ENCODE measurements around the gene RGMA. TPM values are rescaled to one million over a fixed set of nuclear protein-coding genes. Genes with fewer than 3 reads are reported as not detected.

Gene RGMA
- total and polyA plus RNA-seq, 5 donors, result 9.2 to 16.4 (median 12.1) TPM

- WGBS, result 75% methylated on average over 7 of the region's 7 CpGs
- intact Hi-C loops (cut with DNase I), result no loop called here
- ATAC-seq, result no peak
Observed at GRCh38 chr15:93046721-93047120, 42.3 kb downstream of the RGMA start.

DNA sequence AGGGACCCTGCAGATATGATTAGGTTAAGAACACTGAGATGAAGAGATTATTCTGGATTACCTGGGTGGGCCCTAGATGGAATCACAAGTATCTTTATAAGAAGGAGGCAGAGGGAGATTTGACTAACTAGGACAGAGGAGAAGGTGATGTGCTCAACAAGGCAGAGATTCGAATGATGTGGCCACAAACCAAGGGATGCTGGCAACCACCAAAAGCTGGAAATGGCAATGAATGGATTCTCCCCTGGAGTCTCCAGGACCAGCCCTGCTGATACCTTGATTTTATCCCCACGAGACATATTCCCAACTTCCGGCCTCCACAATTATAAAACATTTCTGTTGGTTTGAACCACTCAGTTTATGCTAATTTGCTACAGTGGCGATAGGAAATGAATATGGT lies 42.9 kb downstream of the RGMA start:
- Histone ChIP-seq H3K9me3 (ENCODE audit: control insufficient read depth, low read length) (no peaks in the 10 kb centered on the region), H3K27me3 (ENCODE audit: control insufficient read depth, insufficient read depth) (no peaks in the 10 kb centered on the region), H3K27ac (ENCODE audit: low read length) (no peak overlapping the region), H3K4me1 (ENCODE audit: control insufficient read depth, insufficient read depth, low read length) (no peaks in the 10 kb centered on the region), H3K4me3 (ENCODE audit: low read length) (no peak overlapping the region)
- intact Hi-C loops (cut with DNase I), result no loop called here
- WGBS, result 96% methylated on average over 4 of the region's 4 CpGs
- no peak for ATAC-seq
- DNase-seq, result no peak

More at GRCh38 chr15:93046721-93047120, 42.3 kb downstream of the RGMA start:
- DNase-seq, result no peak
- H3K27me3 ChIP-seq (ENCODE audit: control insufficient read depth, insufficient read depth), result no peaks in the 10 kb centered on the region
- no peak overlapping the region for H3K27ac ChIP-seq (ENCODE audit: low read length)
- H3K9me3 ChIP-seq (ENCODE audit: control insufficient read depth, low read length), result no peaks in the 10 kb centered on the region
- H3K4me1 ChIP-seq (ENCODE audit: control insufficient read depth, insufficient read depth, low read length), result no peaks in the 10 kb centered on the region
- H3K4me3 ChIP-seq (ENCODE audit: low read length), result no peak overlapping the region

- ATAC-seq, result no peak
- intact Hi-C loops (cut with DNase I), result no loop called here
- H3K27ac ChIP-seq (ENCODE audit: low read length), result no peak overlapping the region
- 95% methylated on average over 27 of the region's 27 CpGs for WGBS
- no peaks in the 10 kb centered on the region for H3K27me3 ChIP-seq (ENCODE audit: control insufficient read depth, insufficient read depth)
- no peak overlapping the region for H3K4me3 ChIP-seq (ENCODE audit: low read length)
- no peak for DNase-seq
- no peaks in the 10 kb centered on the region for H3K4me1 ChIP-seq (ENCODE audit: control insufficient read depth, insufficient read depth, low read length)
- H3K9me3 ChIP-seq (ENCODE audit: control insufficient read depth, low read length), result no peaks in the 10 kb centered on the region
Observed at GRCh38 chr15:93045191-93045785, 43.7 kb downstream of the RGMA start.

GRCh38 chr15:93044301-93045190 lies 44.5 kb downstream of the RGMA start:
- H3K9me3 ChIP-seq (ENCODE audit: control insufficient read depth, low read length), result no peaks in the 10 kb centered on the region
- DNase-seq, result no peak
- no peaks in the 10 kb centered on the region for H3K27me3 ChIP-seq (ENCODE audit: control insufficient read depth, insufficient read depth)
- 87% methylated on average over 46 of the region's 46 CpGs for WGBS
- intact Hi-C loops (cut with DNase I), result no loop called here
- no peak overlapping the region for H3K4me3 ChIP-seq (ENCODE audit: low read length)
- no peaks in the 10 kb centered on the region for H3K4me1 ChIP-seq (ENCODE audit: control insufficient read depth, insufficient read depth, low read length)
- H3K27ac ChIP-seq (ENCODE audit: low read length), result no peak overlapping the region
- ATAC-seq, result peak in 1 of 2 donors; percentile 17

GRCh38 chr15:93043621-93044300 lies 45.2 kb downstream of the RGMA start:
- intact Hi-C loops (cut with DNase I), result no loop called here
- 52% methylated on average over 12 of the region's 12 CpGs for WGBS
- Histone ChIP-seq H3K4me1 (ENCODE audit: control insufficient read depth, insufficient read depth, low read length) (no peaks in the 10 kb centered on the region), H3K27me3 (ENCODE audit: control insufficient read depth, insufficient read depth) (no peaks in the 10 kb centered on the region), H3K9me3 (ENCODE audit: control insufficient read depth, low read length) (no peaks in the 10 kb centered on the region), H3K4me3 (ENCODE audit: low read length) (no peak overlapping the region), H3K27ac (ENCODE audit: low read length) (no peak overlapping the region)
- DNase-seq, result peak in 2 of 3 donors; percentile 5 to 41
- peak in 1 of 2 donors; percentile 19 for ATAC-seq

DNA sequence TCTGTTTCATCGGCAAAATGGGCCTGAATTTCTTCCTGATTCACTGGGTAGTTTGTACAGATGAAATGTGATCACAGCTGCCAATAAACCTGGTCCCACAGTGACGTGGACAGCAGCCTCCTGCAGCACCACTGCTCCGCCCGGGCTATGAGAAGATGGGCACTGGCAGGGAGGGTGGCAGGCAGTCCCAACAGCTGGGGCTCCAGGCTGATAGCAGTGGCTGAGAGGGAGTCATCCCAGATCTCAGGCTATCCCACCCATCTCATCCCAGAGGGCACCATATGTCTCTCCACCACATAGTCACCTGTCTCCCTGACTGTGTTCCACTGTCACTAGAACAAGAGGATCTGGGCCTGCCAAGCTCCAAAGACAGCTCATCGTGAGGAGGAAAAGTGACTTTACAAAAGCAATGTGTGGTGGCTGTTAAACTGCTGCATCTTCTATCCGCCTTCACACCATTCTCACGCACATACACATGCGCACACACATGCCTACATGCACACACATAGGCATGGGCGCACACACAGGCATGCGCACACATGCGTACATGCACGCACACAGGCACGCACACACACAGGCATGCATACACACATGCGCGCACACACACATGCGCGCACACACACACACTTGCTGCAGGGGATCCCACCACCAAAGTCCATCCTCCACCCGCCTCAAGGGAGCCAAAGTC lies 46.2 kb downstream of the RGMA start:
- DNase-seq, result peak in 2 of 3 donors; percentile 3 to 40
- whole genome bisulfite sequencing, result 87% methylated on average over 18 of the region's 18 CpGs

DNA sequence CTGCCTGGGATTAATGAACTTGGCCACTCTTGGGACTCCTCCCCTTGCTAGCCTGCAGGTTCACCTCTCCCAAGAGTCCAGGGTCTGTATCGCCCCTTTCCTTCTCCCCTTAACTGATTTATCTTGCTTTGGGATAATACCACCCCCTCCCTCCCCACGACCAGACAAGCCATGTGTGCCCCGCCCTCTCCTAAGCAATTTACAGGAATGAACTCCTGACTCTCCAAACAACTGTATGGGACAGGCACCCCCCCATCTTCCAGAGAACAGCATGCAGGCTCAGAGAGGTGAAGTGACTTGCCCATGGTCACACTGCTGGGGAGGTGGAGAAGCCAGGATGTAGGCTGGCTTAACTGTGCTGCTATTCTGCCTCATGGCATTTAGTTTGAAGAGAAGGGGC lies 46.8 kb downstream of the RGMA start:
- H3K4me3 ChIP-seq (ENCODE audit: low read length), result no peak overlapping the region
- WGBS, result 83% methylated on average over 3 of the region's 3 CpGs
- no peaks in the 10 kb centered on the region for H3K27me3 ChIP-seq (ENCODE audit: control insufficient read depth, insufficient read depth)
- no peaks in the 10 kb centered on the region for H3K9me3 ChIP-seq (ENCODE audit: control insufficient read depth, low read length)
- H3K4me1 ChIP-seq (ENCODE audit: control insufficient read depth, insufficient read depth, low read length), result no peaks in the 10 kb centered on the region
- H3K27ac ChIP-seq (ENCODE audit: low read length), result no peak overlapping the region
- ATAC-seq (no peak), DNase-seq (no peak)
- intact Hi-C loops (cut with DNase I), result no loop called here

More for the DNA sequence above, 46.2 kb downstream of the RGMA start:
- Histone ChIP-seq H3K4me3 (ENCODE audit: low read length) (no peak overlapping the region), H3K27me3 (ENCODE audit: control insufficient read depth, insufficient read depth) (no peaks in the 10 kb centered on the region), H3K4me1 (ENCODE audit: control insufficient read depth, insufficient read depth, low read length) (no peaks in the 10 kb centered on the region), H3K27ac (ENCODE audit: low read length) (no peak overlapping the region), H3K9me3 (ENCODE audit: control insufficient read depth, low read length) (no peaks in the 10 kb centered on the region)
- intact Hi-C loops (cut with DNase I), result no loop called here
- no peak for ATAC-seq

GRCh38 chr15:93041159-93041547 lies 47.9 kb downstream of the RGMA start:
- Histone ChIP-seq H3K4me1 (ENCODE audit: control insufficient read depth, insufficient read depth, low read length) (no peaks in the 10 kb centered on the region), H3K27me3 (ENCODE audit: control insufficient read depth, insufficient read depth) (no peaks in the 10 kb centered on the region), H3K9me3 (ENCODE audit: control insufficient read depth, low read length) (no peaks in the 10 kb centered on the region), H3K4me3 (ENCODE audit: low read length) (no peak overlapping the region), H3K27ac (ENCODE audit: low read length) (no peak overlapping the region)
- 81% methylated on average over 13 of the region's 13 CpGs for WGBS
- DNase-seq, result peak; percentile 2 to 35 (median 28)
- ATAC-seq, result no peak
- intact Hi-C loops (cut with DNase I), result no loop called here

- Histone ChIP-seq H3K4me1 (ENCODE audit: control insufficient read depth, insufficient read depth, low read length) (no peaks in the 10 kb centered on the region), H3K9me3 (ENCODE audit: control insufficient read depth, low read length) (no peaks in the 10 kb centered on the region), H3K27me3 (ENCODE audit: control insufficient read depth, insufficient read depth) (no peaks in the 10 kb centered on the region), H3K4me3 (ENCODE audit: low read length) (no peak overlapping the region), H3K27ac (ENCODE audit: low read length) (no peak overlapping the region)
- ATAC-seq, result no peak
- DNase-seq, result peak; percentile 12 to 34 (median 30)
- WGBS, result 91% methylated on average over 20 of the region's 20 CpGs
- intact Hi-C loops (cut with DNase I), result no loop called here
Observed at GRCh38 chr15:93040288-93041158, 48.5 kb downstream of the RGMA start.

All from right cardiac atrium (tissue), 5 donors.